Panc1 (cell line): Measurements from ENCODE around the gene KLK12. TPM values are rescaled to one million over a fixed set of nuclear protein-coding genes. Genes with fewer than 3 reads are reported as not detected.

Experiments
- ATAC-seq: fragments of 200-7000 bp; cut with Tn5 transposase; 2 replicates; pipeline ENCODE4 v1.9.1; 2020; ENCODE audit warnings: mild to moderate bottlenecking, moderate library complexity
- BruUV-seq: library from RNA; stranded (reverse); fragments of 400-500 nt; replicated peaks from 2 replicates; lab custom pipeline; 2021; lab: Mats Ljungman, UMichigan
- CTCF ChIA-PET: fragments of 300-600 bp; sonication (Branson Sonifier 250); formaldehyde crosslinking; loops from one replicate; lab custom pipeline; 2022; ENCODE audit warnings: antibody characterized with exemption; lab: Charles Lee
- POLR2A ChIA-PET: fragments of 300-600 bp; sonication (Branson Sonifier 250); formaldehyde crosslinking; loops from one replicate; lab custom pipeline; 2022; ENCODE audit warnings: antibody characterized with exemption; lab: Charles Lee
- DNase-seq: peaks from one replicate; pipeline ENCODE4 v3.0.0-alpha.2; 2010; ENCODE audit warnings: low read depth, low spot score
- H3K27ac ChIP-seq: 2 replicates; pipeline ENCODE4 v1.5.1; 2011; ENCODE audit warnings: mild to moderate bottlenecking, low read length, inconsistent platforms
- H3K27me3 ChIP-seq: fragments of 200-500 bp; sonication (Bioruptor generic); 2 replicates; pipeline ENCODE4 v1.6.0; 2014; ENCODE audit warnings: low read length, inconsistent platforms; ENCODE audit not compliant: control insufficient read depth, insufficient read depth
- H3K36me3 ChIP-seq: fragments of 200-500 bp; sonication (Bioruptor generic); 2 replicates; pipeline ENCODE4 v1.5.1; 2014; ENCODE audit warnings: inconsistent platforms, mild to moderate bottlenecking, low read length, moderate library complexity; ENCODE audit not compliant: control insufficient read depth, insufficient read depth
- H3K4me1 ChIP-seq: 2 replicates; pipeline ENCODE4 v1.5.1; 2011; ENCODE audit warnings: inconsistent platforms, mild to moderate bottlenecking, low read length, moderate library complexity; ENCODE audit not compliant: control insufficient read depth, insufficient read depth
- H3K4me3 ChIP-seq, 2 experiments: 2 replicates each; pipeline ENCODE4 v1.5.1; 2011 to 2012; ENCODE audit warnings: low read depth in 2 of 2, low read length in 2 of 2, mild to moderate bottlenecking in 2 of 2, inconsistent platforms in 1 of 2, moderate library complexity in 1 of 2
- H3K9me3 ChIP-seq: fragments of 200-500 bp; sonication (Bioruptor generic); 2 replicates; pipeline ENCODE4 v1.5.1; 2014; ENCODE audit warnings: low read depth, mild to moderate bottlenecking, inconsistent platforms, low read length, moderate library complexity; ENCODE audit not compliant: control insufficient read depth, insufficient read depth
- POLR2AphosphoS5 ChIP-seq: IDR thresholded peaks from 2 replicates; pipeline ENCODE4 v1.6.1; 2012; ENCODE audit warnings: mild to moderate bottlenecking, low read depth, low read length, moderate library complexity
- SIN3A ChIP-seq: IDR thresholded peaks from 2 replicates; pipeline ENCODE4 v1.6.1; 2012; ENCODE audit warnings: low read depth, mild to moderate bottlenecking, low read length, moderate library complexity, borderline replicate concordance; ENCODE audit not compliant: insufficient read depth
- TCF7L2 ChIP-seq: IDR thresholded peaks from 2 replicates; pipeline ENCODE4 v1.6.1; 2011; ENCODE audit warnings: mild to moderate bottlenecking, low read depth, low read length, inconsistent platforms
- in situ Hi-C: cut with HindIII; loops from 2 replicates; pipeline ENCODE4 v1.10.0; 2016; ENCODE audit warnings: low sequenced_read_pairs, low pct_unique_long_range_greater_than_20kb
- intact Hi-C: fragments of 100-400 bp; cut with micrococcal nuclease; formaldehyde crosslinking; loops from one replicate; pipeline ENCODE4 v1.10.0; 2022; ENCODE audit not compliant: unreplicated experiment
- total RNA-seq: library from RNA; stranded (reverse); gene quantifications from one replicate; pipeline ENCODE4 v1.2.1, GENCODE V29; 2021; ENCODE audit not compliant: unreplicated experiment
- TF ChIP-seq, protein P1 (sequence below): fragments of 450-650 bp; IDR thresholded peaks from 2 replicates; pipeline ENCODE4 v1.5.1; 2017; ENCODE audit warnings: mild to moderate bottlenecking
- TF ChIP-seq, protein P2 (sequence below), 2 experiments: IDR thresholded peaks; 2 replicates each; pipeline ENCODE4 v1.6.1; 2011 to 2012; ENCODE audit warnings: low read depth in 2 of 2, control low read depth in 1 of 2, low read length in 1 of 2, mild to moderate bottlenecking in 1 of 2, moderate library complexity in 1 of 2; ENCODE audit not compliant: insufficient read depth in 1 of 2

The KLK12 gene
- total RNA-seq, 1 experiment from 2014 or later, result not detected

DNA sequence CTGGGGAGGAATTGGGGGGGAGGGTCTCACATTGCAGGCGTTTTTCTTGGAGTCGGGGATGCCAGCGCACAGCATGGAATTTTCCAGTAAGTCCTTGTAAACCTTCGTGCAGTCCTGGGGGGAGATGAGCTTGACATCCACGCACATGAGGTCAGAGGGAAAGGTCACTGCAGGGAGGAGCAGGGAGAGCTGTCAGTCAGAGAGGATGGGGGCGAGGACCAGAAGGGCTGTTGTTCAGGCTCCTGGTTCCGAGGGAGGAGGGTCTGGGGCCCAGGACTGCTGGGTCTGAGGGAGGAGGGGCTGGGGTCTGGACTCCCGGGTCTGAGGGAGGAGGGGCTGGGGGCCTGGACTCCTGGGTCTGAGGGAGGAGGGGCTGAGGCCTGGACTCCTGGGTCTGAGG, 55.0 kb downstream of the KLK12 start:
- Histone ChIP-seq H3K4me1 (no peaks in the 10 kb centered on the region), H3K36me3 (no peaks in the 10 kb centered on the region), H3K27me3 (no peaks in the 10 kb centered on the region; the same call in 1 of the 2 replicates), H3K4me3 (no peak overlapping the region), H3K9me3 (no peaks in the 10 kb centered on the region), H3K27ac (no peak overlapping the region)
- POLR2A ChIA-PET, result no interaction called here
- in situ Hi-C loops (no loop called here), intact Hi-C loops (no loop called here)
- DNase-seq, result no peak
- no TSS peak for BruUV-seq
- TF ChIP-seq SIN3A, result no peak
- no peak for TF ChIP-seq POLR2AphosphoS5
- TF ChIP-seq TCF7L2, result no peak
- TF ChIP-seq, protein P1, sequence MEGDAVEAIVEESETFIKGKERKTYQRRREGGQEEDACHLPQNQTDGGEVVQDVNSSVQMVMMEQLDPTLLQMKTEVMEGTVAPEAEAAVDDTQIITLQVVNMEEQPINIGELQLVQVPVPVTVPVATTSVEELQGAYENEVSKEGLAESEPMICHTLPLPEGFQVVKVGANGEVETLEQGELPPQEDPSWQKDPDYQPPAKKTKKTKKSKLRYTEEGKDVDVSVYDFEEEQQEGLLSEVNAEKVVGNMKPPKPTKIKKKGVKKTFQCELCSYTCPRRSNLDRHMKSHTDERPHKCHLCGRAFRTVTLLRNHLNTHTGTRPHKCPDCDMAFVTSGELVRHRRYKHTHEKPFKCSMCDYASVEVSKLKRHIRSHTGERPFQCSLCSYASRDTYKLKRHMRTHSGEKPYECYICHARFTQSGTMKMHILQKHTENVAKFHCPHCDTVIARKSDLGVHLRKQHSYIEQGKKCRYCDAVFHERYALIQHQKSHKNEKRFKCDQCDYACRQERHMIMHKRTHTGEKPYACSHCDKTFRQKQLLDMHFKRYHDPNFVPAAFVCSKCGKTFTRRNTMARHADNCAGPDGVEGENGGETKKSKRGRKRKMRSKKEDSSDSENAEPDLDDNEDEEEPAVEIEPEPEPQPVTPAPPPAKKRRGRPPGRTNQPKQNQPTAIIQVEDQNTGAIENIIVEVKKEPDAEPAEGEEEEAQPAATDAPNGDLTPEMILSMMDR, result no peak
- TF ChIP-seq, protein P2, sequence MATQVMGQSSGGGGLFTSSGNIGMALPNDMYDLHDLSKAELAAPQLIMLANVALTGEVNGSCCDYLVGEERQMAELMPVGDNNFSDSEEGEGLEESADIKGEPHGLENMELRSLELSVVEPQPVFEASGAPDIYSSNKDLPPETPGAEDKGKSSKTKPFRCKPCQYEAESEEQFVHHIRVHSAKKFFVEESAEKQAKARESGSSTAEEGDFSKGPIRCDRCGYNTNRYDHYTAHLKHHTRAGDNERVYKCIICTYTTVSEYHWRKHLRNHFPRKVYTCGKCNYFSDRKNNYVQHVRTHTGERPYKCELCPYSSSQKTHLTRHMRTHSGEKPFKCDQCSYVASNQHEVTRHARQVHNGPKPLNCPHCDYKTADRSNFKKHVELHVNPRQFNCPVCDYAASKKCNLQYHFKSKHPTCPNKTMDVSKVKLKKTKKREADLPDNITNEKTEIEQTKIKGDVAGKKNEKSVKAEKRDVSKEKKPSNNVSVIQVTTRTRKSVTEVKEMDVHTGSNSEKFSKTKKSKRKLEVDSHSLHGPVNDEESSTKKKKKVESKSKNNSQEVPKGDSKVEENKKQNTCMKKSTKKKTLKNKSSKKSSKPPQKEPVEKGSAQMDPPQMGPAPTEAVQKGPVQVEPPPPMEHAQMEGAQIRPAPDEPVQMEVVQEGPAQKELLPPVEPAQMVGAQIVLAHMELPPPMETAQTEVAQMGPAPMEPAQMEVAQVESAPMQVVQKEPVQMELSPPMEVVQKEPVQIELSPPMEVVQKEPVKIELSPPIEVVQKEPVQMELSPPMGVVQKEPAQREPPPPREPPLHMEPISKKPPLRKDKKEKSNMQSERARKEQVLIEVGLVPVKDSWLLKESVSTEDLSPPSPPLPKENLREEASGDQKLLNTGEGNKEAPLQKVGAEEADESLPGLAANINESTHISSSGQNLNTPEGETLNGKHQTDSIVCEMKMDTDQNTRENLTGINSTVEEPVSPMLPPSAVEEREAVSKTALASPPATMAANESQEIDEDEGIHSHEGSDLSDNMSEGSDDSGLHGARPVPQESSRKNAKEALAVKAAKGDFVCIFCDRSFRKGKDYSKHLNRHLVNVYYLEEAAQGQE (IDR thresholded peaks at IDR 0.05; ENCODE audit: insufficient read depth in 1 of 2, low read depth in 2 of 2, low read length in 1 of 2), result no peak
- no peak for ATAC-seq
- CTCF ChIA-PET, result interaction anchor here (0.6 kb wide), 1 partner anchor 59 kb away, joined by 3 read pairs; no protein-coding TSS in a partner anchor

Other genes starting within 250 kb of the KLK12 start
- gene ACP4, start 244.6 kb downstream of the KLK12 start, total RNA-seq, result not detected
- 0.31 TPM for gene KLK1, start 211.2 kb downstream of the KLK12 start, total RNA-seq
- not detected for gene KLK15, start 201.4 kb downstream of the KLK12 start, total RNA-seq
- gene KLK3, start 180.1 kb downstream of the KLK12 start, total RNA-seq, result not detected
- not detected for gene KLK2, start 161.6 kb downstream of the KLK12 start, total RNA-seq
- not detected for gene KLK4, start 123.6 kb downstream of the KLK12 start, total RNA-seq
- gene KLK5, start 82.0 kb downstream of the KLK12 start, total RNA-seq, result not detected
- not detected for gene KLK6, start 65.4 kb downstream of the KLK12 start, total RNA-seq
- not detected for gene KLK7, start 51.1 kb downstream of the KLK12 start, total RNA-seq
- not detected for gene KLK8, start 33.4 kb downstream of the KLK12 start, total RNA-seq
- not detected for gene KLK10, start 15.3 kb downstream of the KLK12 start, total RNA-seq
- gene KLK11, start 8.4 kb downstream of the KLK12 start, total RNA-seq, result not detected
- gene KLK13, start 30.1 kb upstream of the KLK12 start, total RNA-seq, result not detected
- not detected for gene KLK14, start 47.9 kb upstream of the KLK12 start, total RNA-seq
- 9.3 TPM for gene CTU1, start 73.4 kb upstream of the KLK12 start, total RNA-seq
- not detected for gene SIGLEC9, start 89.9 kb upstream of the KLK12 start, total RNA-seq
- gene SIGLEC7, start 107.3 kb upstream of the KLK12 start, total RNA-seq, result not detected
- gene CD33, start 190.1 kb upstream of the KLK12 start, total RNA-seq, result 0.13 TPM
- gene SIGLECL1, start 216.1 kb upstream of the KLK12 start, total RNA-seq, result not detected